PFSK-1 (cell line): ENCODE data around the gene CDC37.

ENCODE experiments used
- FOXP2 ChIP-seq: optimal IDR thresholded peaks from 2 replicates; pipeline ENCODE3; 2011; ENCODE audit warnings: borderline replicate concordance, control low read depth, inconsistent platforms; ENCODE audit not compliant: insufficient read depth; ENCODE audit errors: extremely low read length, extremely low read depth
- POLR2AphosphoS5 ChIP-seq: IDR thresholded peaks from 2 replicates; pipeline ENCODE4 v1.6.1; 2012; ENCODE audit warnings: low read depth, mild to moderate bottlenecking, control low read depth, low read length, moderate library complexity
- SIN3A ChIP-seq: IDR thresholded peaks from 2 replicates; pipeline ENCODE4 v1.6.1; 2012; ENCODE audit warnings: mild to moderate bottlenecking, low read length, moderate library complexity, borderline replicate concordance; ENCODE audit not compliant: insufficient read depth
- TAF1 ChIP-seq: IDR thresholded peaks from 2 replicates; pipeline ENCODE4 v1.6.1; 2012; ENCODE audit warnings: low read length, control low read depth, borderline replicate concordance; ENCODE audit not compliant: insufficient read depth
- TF ChIP-seq, protein P1 (sequence below), 2 experiments: IDR thresholded peaks; 2 replicates each; pipeline versions ENCODE4 v1.6.1 to v1.8.0; 2011 to 2012; ENCODE audit warnings: low read depth in 2 of 2, low read length in 2 of 2, control low read depth in 1 of 2, inconsistent platforms in 1 of 2, mild to moderate bottlenecking in 1 of 2, moderate library complexity in 1 of 2; ENCODE audit not compliant: insufficient read depth in 1 of 2

DNA sequence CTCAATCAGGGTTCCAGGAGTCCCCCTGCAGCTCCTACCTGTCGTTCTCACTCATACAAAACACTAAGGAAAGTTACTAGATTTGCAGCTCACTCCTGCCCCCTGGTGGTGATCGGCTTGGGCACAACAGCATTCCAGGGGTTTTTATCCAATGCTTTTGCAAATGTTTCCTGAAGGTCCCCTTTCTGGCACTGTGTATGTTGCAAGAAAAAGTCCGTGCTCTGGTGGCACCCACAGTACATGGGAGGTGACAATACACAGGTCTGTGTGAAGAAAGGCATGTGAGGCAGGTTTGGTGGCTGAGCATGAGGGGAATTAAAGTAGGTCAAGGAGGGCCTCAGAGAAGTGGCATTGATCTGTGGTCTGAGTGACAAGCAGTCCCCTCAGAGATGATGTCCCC lies 14.4 kb downstream of the CDC37 start:
- TF ChIP-seq SIN3A, result no peak
- TF ChIP-seq POLR2AphosphoS5, result peak; percentile 50
- TF ChIP-seq TAF1, result no peak
- TF ChIP-seq, protein P1, sequence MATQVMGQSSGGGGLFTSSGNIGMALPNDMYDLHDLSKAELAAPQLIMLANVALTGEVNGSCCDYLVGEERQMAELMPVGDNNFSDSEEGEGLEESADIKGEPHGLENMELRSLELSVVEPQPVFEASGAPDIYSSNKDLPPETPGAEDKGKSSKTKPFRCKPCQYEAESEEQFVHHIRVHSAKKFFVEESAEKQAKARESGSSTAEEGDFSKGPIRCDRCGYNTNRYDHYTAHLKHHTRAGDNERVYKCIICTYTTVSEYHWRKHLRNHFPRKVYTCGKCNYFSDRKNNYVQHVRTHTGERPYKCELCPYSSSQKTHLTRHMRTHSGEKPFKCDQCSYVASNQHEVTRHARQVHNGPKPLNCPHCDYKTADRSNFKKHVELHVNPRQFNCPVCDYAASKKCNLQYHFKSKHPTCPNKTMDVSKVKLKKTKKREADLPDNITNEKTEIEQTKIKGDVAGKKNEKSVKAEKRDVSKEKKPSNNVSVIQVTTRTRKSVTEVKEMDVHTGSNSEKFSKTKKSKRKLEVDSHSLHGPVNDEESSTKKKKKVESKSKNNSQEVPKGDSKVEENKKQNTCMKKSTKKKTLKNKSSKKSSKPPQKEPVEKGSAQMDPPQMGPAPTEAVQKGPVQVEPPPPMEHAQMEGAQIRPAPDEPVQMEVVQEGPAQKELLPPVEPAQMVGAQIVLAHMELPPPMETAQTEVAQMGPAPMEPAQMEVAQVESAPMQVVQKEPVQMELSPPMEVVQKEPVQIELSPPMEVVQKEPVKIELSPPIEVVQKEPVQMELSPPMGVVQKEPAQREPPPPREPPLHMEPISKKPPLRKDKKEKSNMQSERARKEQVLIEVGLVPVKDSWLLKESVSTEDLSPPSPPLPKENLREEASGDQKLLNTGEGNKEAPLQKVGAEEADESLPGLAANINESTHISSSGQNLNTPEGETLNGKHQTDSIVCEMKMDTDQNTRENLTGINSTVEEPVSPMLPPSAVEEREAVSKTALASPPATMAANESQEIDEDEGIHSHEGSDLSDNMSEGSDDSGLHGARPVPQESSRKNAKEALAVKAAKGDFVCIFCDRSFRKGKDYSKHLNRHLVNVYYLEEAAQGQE (IDR thresholded peaks at IDR 0.05; ENCODE audit: insufficient read depth in 1 of 2, low read depth in 2 of 2, low read length in 2 of 2), result no peak
- no peak for TF ChIP-seq FOXP2
